HepG2 (cell line): ENCODE data around the gene RTP3. TPM values are rescaled to one million over a fixed set of nuclear protein-coding genes. Genes with fewer than 3 reads are reported as not detected.
A peak's percentile ranks its signal among the peaks of the same experiment; 100 is the strongest.

Experiments used
- CC2D1A ChIP-seq: sonication (generic); formaldehyde crosslinking; IDR thresholded peaks from 2 replicates; pipeline ENCODE4 v1.8.1; 2023; ENCODE audit warnings: mild to moderate bottlenecking, missing genetic modification reagents
- DNMT3B ChIP-seq: conservative IDR thresholded peaks from 2 replicates; pipeline ENCODE4 v1.6.1; 2016; ENCODE audit warnings: missing biosample characterization, control low read depth
- HNRNPL ChIP-seq: fragments of 200-400 bp; formaldehyde crosslinking; IDR thresholded peaks from 2 replicates; pipeline ENCODE4 v1.6.1; 2017; ENCODE audit warnings: mild to moderate bottlenecking, low read depth, low read length
- KDM1A ChIP-seq: IDR thresholded peaks from 2 replicates; pipeline ENCODE4 v1.6.1; 2016; ENCODE audit warnings: missing compliant biosample characterization
- PCBP2 ChIP-seq: fragments of 200-400 bp; formaldehyde crosslinking; optimal IDR thresholded peaks from 2 replicates; pipeline ENCODE3; 2018; ENCODE audit warnings: low read length, low read depth; ENCODE audit not compliant: poor library complexity, severe bottlenecking
- PHF21A ChIP-seq: sonication (generic); formaldehyde crosslinking; IDR thresholded peaks from 2 replicates; pipeline ENCODE4 v1.5.0; 2020; ENCODE audit warnings: mild to moderate bottlenecking, missing genetic modification reagents
- PPARG ChIP-seq: conservative IDR thresholded peaks from 2 replicates; pipeline ENCODE4 v1.6.1; 2016; ENCODE audit warnings: missing biosample characterization, missing genetic modification reagents
- PRDM10 ChIP-seq: sonication (generic); formaldehyde crosslinking; IDR thresholded peaks from 2 replicates; pipeline ENCODE4 v1.4.0; 2020; ENCODE audit warnings: low read depth, missing genetic modification reagents
- RAD21 ChIP-seq: fragments of 450-650 bp; formaldehyde crosslinking; IDR thresholded peaks from 2 replicates; pipeline ENCODE4 v1.5.0; 2020; ENCODE audit warnings: mild to moderate bottlenecking
- RNF2 ChIP-seq: fragments of 450-650 bp; conservative IDR thresholded peaks from 2 replicates; pipeline ENCODE4 v1.6.1; 2016; ENCODE audit warnings: low read depth
- TBX2 ChIP-seq: sonication (generic); formaldehyde crosslinking; IDR thresholded peaks from 2 replicates; pipeline ENCODE4 v1.5.0; 2020; ENCODE audit warnings: missing genetic modification reagents, mild to moderate bottlenecking, borderline replicate concordance
- TEAD2 ChIP-seq: sonication (generic); formaldehyde crosslinking; IDR thresholded peaks from 2 replicates; pipeline ENCODE4 v1.9.0; 2021; ENCODE audit warnings: missing genetic modification reagents
- TRAFD1 ChIP-seq: sonication (generic); formaldehyde crosslinking; IDR thresholded peaks from 2 replicates; pipeline ENCODE4 v1.5.1; 2020; ENCODE audit warnings: missing genetic modification reagents, mild to moderate bottlenecking, borderline replicate concordance
- U2AF1 ChIP-seq: fragments of 200-400 bp; formaldehyde crosslinking; optimal IDR thresholded peaks from 2 replicates; pipeline ENCODE3; 2017; ENCODE audit warnings: mild to moderate bottlenecking, low read depth, low read length
- ZFP1 ChIP-seq: IDR thresholded peaks from 2 replicates; pipeline ENCODE4 v1.6.1; 2016
- ZNF12 ChIP-seq: sonication (generic); formaldehyde crosslinking; IDR thresholded peaks from 2 replicates; pipeline ENCODE4 v1.5.0; 2020; ENCODE audit warnings: missing genetic modification reagents
- ZNF207 ChIP-seq: fragments of 450-650 bp; IDR thresholded peaks from 2 replicates; pipeline ENCODE4 v1.6.1; 2016; ENCODE audit warnings: antibody characterized with exemption, borderline replicate concordance
- ZNF337 ChIP-seq: sonication (generic); formaldehyde crosslinking; IDR thresholded peaks from 2 replicates; pipeline ENCODE4 v1.5.1; 2020; ENCODE audit warnings: missing genetic modification reagents, low read depth, mild to moderate bottlenecking, borderline replicate concordance
- ZNF34 ChIP-seq: sonication (generic); formaldehyde crosslinking; IDR thresholded peaks from 2 replicates; pipeline ENCODE4 v1.4.0; 2020; ENCODE audit warnings: mild to moderate bottlenecking, missing genetic modification reagents, borderline replicate concordance
- ZNF430 ChIP-seq: sonication (generic); formaldehyde crosslinking; IDR thresholded peaks from 2 replicates; pipeline ENCODE4 v1.9.0; 2021; ENCODE audit warnings: mild to moderate bottlenecking, missing genetic modification reagents
- ZNF543 ChIP-seq: sonication (generic); formaldehyde crosslinking; IDR thresholded peaks from 2 replicates; pipeline ENCODE4 v1.4.0; 2020; ENCODE audit warnings: mild to moderate bottlenecking, missing genetic modification reagents
- ZNF564 ChIP-seq: sonication (generic); formaldehyde crosslinking; IDR thresholded peaks from 2 replicates; pipeline ENCODE4 v1.8.1; 2023; ENCODE audit warnings: mild to moderate bottlenecking, missing genetic modification reagents
- ZNF678 ChIP-seq: sonication (generic); formaldehyde crosslinking; IDR thresholded peaks from 2 replicates; pipeline ENCODE4 v1.4.0; 2020; ENCODE audit warnings: mild to moderate bottlenecking, missing genetic modification reagents
- ZNF768 ChIP-seq: sonication (generic); formaldehyde crosslinking; IDR thresholded peaks from 2 replicates; pipeline ENCODE4 v1.4.0; 2020; ENCODE audit warnings: missing genetic modification reagents
- polyA plus RNA-seq, 8 experiments: library from polyadenylated mRNA; depleted of rRNA in 3 of 8; stranded (reverse) in 7 of 8; unstranded in 1 of 8; fragments of >200 nt; fragmentation: Illumina TruSeq in 4 of 8; extraction: Trizol in 4 of 8; gene quantifications; 2 replicates each; pipeline versions ENCODE4 v1.2.1 to v1.2.3, GENCODE V29; 2011 to 2016; ENCODE audit warnings: low read depth in 4 of 8, missing spikeins in 1 of 8, mixed read lengths in 1 of 8; ENCODE audit not compliant: insufficient read depth in 1 of 8
- total RNA-seq, 5 experiments: library from RNA; depleted of rRNA; stranded (reverse); fragments of >200 nt; fragmentation: Illumina TruSeq; extraction: Trizol; gene quantifications; 2 replicates each; pipeline ENCODE4 v1.2.3, GENCODE V29; 2016; ENCODE audit warnings: low read depth in 1 of 5
- TF ChIP-seq, protein P1 (sequence below): sonication (generic); formaldehyde crosslinking; IDR thresholded peaks from 2 replicates; pipeline ENCODE4 v1.8.0; 2022; ENCODE audit warnings: mild to moderate bottlenecking, missing genetic modification reagents, borderline replicate concordance
- TF ChIP-seq, protein P2 (sequence below): sonication (generic); formaldehyde crosslinking; IDR thresholded peaks from 2 replicates; pipeline ENCODE4 v1.4.0; 2020; ENCODE audit warnings: mild to moderate bottlenecking, missing genetic modification reagents

Gene RTP3
- total and polyA plus RNA-seq, 2 of the 13 experiments (the other 11 are each of a cell fraction or from before 2014, with no cell fraction given) = 0.09 TPM; not detected in 1

DNA sequence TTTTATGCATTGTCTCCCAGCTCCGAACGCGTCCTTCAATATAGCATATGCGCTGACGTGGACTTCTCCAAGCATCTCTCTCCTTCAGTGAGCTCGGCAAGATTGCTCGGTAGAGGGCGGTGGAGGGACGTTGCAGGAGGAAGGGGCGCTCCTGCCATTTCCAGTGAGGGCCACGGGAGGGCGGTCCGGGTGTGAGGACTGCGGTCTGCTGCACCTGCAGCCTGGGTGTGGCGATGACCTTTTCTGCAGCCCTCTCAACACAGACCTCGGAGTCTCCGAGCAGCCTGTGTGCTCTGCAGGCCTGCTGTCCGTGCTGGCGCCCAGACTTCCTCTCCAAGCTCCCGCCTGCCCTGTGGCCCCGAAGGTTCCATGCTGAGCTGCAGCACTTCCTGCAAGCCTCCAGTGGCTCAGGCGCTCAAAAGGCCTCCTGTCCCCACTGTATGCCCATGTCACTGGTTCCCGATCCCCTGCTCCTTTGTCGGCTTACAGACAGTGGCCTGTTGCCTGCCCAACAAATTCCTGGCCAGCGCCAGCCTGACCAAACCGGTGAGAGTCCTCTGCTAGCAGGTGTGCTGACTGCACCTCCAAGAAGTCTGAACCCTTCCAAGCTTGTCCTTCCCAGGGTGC is 8.9 kb upstream of the RTP3 start (continued):
- TF ChIP-seq TRAFD1 (CRISPR knock-in tag) (no peak), HNRNPL (no peak), CC2D1A (no peak), PPARG (0 out of 2 replicates have a peak, but pooled peaks have one; percentile 28), ZNF430 (no peak), TBX2 (CRISPR knock-in tag) (no peak), ZNF34 (CRISPR knock-in tag) (no peak), RAD21 (peak; percentile 97), KDM1A (CRISPR knock-in tag) (peak; percentile 45; the same call in 1 of the 2 replicates), ZNF678 (no peak), PHF21A (CRISPR knock-in tag) (no peak), ZNF207 (no peak), ZNF337 (no peak), ZNF12 (CRISPR knock-in tag) (peak; percentile 40; the same call in 1 of the 2 replicates), U2AF1 (no peak), ZFP1 (CRISPR knock-in tag) (no peak), TEAD2 (CRISPR knock-in tag) (no peak), ZNF564 (CRISPR knock-in tag) (no peak), PCBP2 (no peak), ZNF543 (CRISPR knock-in tag) (no peak), RNF2 (no peak), DNMT3B (CRISPR knock-in tag) (no peak), PRDM10 (CRISPR knock-in tag) (no peak), ZNF768 (peak; percentile 46; the same call in 1 of the 2 replicates)
- TF ChIP-seq, protein P1, sequence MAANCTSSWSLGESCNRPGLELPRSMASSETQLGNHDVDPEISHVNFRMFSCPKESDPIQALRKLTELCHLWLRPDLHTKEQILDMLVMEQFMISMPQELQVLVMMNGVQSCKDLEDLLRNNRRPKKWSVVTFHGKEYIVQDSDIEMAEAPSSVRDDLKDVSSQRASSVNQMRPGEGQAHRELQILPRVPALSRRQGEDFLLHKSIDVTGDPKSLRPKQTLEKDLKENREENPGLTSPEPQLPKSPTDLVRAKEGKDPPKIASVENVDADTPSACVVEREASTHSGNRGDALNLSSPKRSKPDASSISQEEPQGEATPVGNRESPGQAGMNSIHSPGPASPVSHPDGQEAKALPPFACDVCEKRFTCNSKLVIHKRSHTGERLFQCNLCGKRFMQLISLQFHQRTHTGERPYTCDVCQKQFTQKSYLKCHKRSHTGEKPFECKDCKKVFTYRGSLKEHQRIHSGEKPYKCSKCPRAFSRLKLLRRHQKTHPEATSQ (CRISPR knock-in tag) = no peak
- TF ChIP-seq, protein P2, sequence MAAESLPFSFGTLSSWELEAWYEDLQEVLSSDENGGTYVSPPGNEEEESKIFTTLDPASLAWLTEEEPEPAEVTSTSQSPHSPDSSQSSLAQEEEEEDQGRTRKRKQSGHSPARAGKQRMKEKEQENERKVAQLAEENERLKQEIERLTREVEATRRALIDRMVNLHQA (CRISPR knock-in tag) = no peak
